Panc1 (cell line): ENCODE data around the gene C2orf80. TPM values are rescaled to one million over a fixed set of nuclear protein-coding genes. Genes with fewer than 3 reads are reported as not detected.

Source experiments
- ATAC-seq: fragments of 200-7000 bp; cut with Tn5 transposase; 2 replicates; pipeline ENCODE4 v1.9.1; 2020; ENCODE audit warnings: mild to moderate bottlenecking, moderate library complexity
- BruUV-seq: library from RNA; stranded (reverse); fragments of 400-500 nt; replicated peaks from 2 replicates; lab custom pipeline; 2021; lab: Mats Ljungman, UMichigan
- CTCF ChIA-PET: fragments of 300-600 bp; sonication (Branson Sonifier 250); formaldehyde crosslinking; loops from one replicate; lab custom pipeline; 2022; ENCODE audit warnings: antibody characterized with exemption; lab: Charles Lee
- POLR2A ChIA-PET: fragments of 300-600 bp; sonication (Branson Sonifier 250); formaldehyde crosslinking; loops from one replicate; lab custom pipeline; 2022; ENCODE audit warnings: antibody characterized with exemption; lab: Charles Lee
- DNase-seq: peaks from one replicate; pipeline ENCODE4 v3.0.0-alpha.2; 2010; ENCODE audit warnings: low read depth, low spot score
- H3K27ac ChIP-seq: 2 replicates; pipeline ENCODE4 v1.5.1; 2011; ENCODE audit warnings: mild to moderate bottlenecking, low read length, inconsistent platforms
- H3K27me3 ChIP-seq: fragments of 200-500 bp; sonication (Bioruptor generic); 2 replicates; pipeline ENCODE4 v1.6.0; 2014; ENCODE audit warnings: low read length, inconsistent platforms; ENCODE audit not compliant: control insufficient read depth, insufficient read depth
- H3K36me3 ChIP-seq: fragments of 200-500 bp; sonication (Bioruptor generic); 2 replicates; pipeline ENCODE4 v1.5.1; 2014; ENCODE audit warnings: inconsistent platforms, mild to moderate bottlenecking, low read length, moderate library complexity; ENCODE audit not compliant: control insufficient read depth, insufficient read depth
- H3K4me1 ChIP-seq: 2 replicates; pipeline ENCODE4 v1.5.1; 2011; ENCODE audit warnings: inconsistent platforms, mild to moderate bottlenecking, low read length, moderate library complexity; ENCODE audit not compliant: control insufficient read depth, insufficient read depth
- H3K4me3 ChIP-seq, 2 experiments: 2 replicates each; pipeline ENCODE4 v1.5.1; 2011 to 2012; ENCODE audit warnings: low read depth in 2 of 2, low read length in 2 of 2, mild to moderate bottlenecking in 2 of 2, inconsistent platforms in 1 of 2, moderate library complexity in 1 of 2
- H3K9me3 ChIP-seq: fragments of 200-500 bp; sonication (Bioruptor generic); 2 replicates; pipeline ENCODE4 v1.5.1; 2014; ENCODE audit warnings: low read depth, mild to moderate bottlenecking, inconsistent platforms, low read length, moderate library complexity; ENCODE audit not compliant: control insufficient read depth, insufficient read depth
- POLR2AphosphoS5 ChIP-seq: IDR thresholded peaks from 2 replicates; pipeline ENCODE4 v1.6.1; 2012; ENCODE audit warnings: mild to moderate bottlenecking, low read depth, low read length, moderate library complexity
- SIN3A ChIP-seq: IDR thresholded peaks from 2 replicates; pipeline ENCODE4 v1.6.1; 2012; ENCODE audit warnings: low read depth, mild to moderate bottlenecking, low read length, moderate library complexity, borderline replicate concordance; ENCODE audit not compliant: insufficient read depth
- TCF7L2 ChIP-seq: IDR thresholded peaks from 2 replicates; pipeline ENCODE4 v1.6.1; 2011; ENCODE audit warnings: mild to moderate bottlenecking, low read depth, low read length, inconsistent platforms
- in situ Hi-C: cut with HindIII; loops from 2 replicates; pipeline ENCODE4 v1.10.0; 2016; ENCODE audit warnings: low sequenced_read_pairs, low pct_unique_long_range_greater_than_20kb
- intact Hi-C: fragments of 100-400 bp; cut with micrococcal nuclease; formaldehyde crosslinking; loops from one replicate; pipeline ENCODE4 v1.10.0; 2022; ENCODE audit not compliant: unreplicated experiment
- total RNA-seq: library from RNA; stranded (reverse); gene quantifications from one replicate; pipeline ENCODE4 v1.2.1, GENCODE V29; 2021; ENCODE audit not compliant: unreplicated experiment
- TF ChIP-seq, protein P1 (sequence below): fragments of 450-650 bp; IDR thresholded peaks from 2 replicates; pipeline ENCODE4 v1.5.1; 2017; ENCODE audit warnings: mild to moderate bottlenecking
- TF ChIP-seq, protein P2 (sequence below), 2 experiments: IDR thresholded peaks; 2 replicates each; pipeline ENCODE4 v1.6.1; 2011 to 2012; ENCODE audit warnings: low read depth in 2 of 2, control low read depth in 1 of 2, low read length in 1 of 2, mild to moderate bottlenecking in 1 of 2, moderate library complexity in 1 of 2; ENCODE audit not compliant: insufficient read depth in 1 of 2

Gene C2orf80
- total RNA-seq, 1 experiment from 2014 or later, result not detected

DNA sequence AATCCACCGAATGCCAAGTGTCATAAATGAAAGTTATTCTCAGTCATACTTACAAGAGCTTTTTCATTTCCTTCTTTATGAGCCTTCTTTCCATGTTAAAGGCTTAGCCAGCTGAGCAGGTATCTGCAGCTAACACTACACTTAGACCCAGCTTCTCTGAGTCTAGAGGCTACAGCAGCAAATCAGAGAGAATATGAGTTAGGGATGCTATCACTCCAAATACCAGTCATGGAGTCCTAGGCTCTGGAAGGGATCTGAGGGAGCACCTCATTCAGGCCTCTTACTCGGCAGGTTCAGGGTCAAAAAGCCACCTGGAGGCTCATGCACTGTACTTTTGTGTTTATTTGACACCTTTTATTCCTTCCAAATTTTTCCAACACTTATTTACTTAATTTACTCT lies 2.9 kb downstream of the C2orf80 start:
- Histone ChIP-seq H3K36me3 (no peaks in the 10 kb centered on the region), H3K4me3 (no peak overlapping the region), H3K4me1 (no peaks in the 10 kb centered on the region; the same call in 1 of the 2 replicates), H3K27ac (no peak overlapping the region), H3K9me3 (no peaks in the 10 kb centered on the region), H3K27me3 (peaks cover 17% of the 10 kb centered on the region)
- POLR2A ChIA-PET, result no interaction called here
- CTCF ChIA-PET, result no interaction called here
- in situ Hi-C loops, result no loop called here
- DNase-seq, result no peak
- BruUV-seq, result no TSS peak
- no peak for ATAC-seq
- TF ChIP-seq, protein P1, sequence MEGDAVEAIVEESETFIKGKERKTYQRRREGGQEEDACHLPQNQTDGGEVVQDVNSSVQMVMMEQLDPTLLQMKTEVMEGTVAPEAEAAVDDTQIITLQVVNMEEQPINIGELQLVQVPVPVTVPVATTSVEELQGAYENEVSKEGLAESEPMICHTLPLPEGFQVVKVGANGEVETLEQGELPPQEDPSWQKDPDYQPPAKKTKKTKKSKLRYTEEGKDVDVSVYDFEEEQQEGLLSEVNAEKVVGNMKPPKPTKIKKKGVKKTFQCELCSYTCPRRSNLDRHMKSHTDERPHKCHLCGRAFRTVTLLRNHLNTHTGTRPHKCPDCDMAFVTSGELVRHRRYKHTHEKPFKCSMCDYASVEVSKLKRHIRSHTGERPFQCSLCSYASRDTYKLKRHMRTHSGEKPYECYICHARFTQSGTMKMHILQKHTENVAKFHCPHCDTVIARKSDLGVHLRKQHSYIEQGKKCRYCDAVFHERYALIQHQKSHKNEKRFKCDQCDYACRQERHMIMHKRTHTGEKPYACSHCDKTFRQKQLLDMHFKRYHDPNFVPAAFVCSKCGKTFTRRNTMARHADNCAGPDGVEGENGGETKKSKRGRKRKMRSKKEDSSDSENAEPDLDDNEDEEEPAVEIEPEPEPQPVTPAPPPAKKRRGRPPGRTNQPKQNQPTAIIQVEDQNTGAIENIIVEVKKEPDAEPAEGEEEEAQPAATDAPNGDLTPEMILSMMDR, result no peak
- no peak for TF ChIP-seq POLR2AphosphoS5
- TF ChIP-seq, protein P2, sequence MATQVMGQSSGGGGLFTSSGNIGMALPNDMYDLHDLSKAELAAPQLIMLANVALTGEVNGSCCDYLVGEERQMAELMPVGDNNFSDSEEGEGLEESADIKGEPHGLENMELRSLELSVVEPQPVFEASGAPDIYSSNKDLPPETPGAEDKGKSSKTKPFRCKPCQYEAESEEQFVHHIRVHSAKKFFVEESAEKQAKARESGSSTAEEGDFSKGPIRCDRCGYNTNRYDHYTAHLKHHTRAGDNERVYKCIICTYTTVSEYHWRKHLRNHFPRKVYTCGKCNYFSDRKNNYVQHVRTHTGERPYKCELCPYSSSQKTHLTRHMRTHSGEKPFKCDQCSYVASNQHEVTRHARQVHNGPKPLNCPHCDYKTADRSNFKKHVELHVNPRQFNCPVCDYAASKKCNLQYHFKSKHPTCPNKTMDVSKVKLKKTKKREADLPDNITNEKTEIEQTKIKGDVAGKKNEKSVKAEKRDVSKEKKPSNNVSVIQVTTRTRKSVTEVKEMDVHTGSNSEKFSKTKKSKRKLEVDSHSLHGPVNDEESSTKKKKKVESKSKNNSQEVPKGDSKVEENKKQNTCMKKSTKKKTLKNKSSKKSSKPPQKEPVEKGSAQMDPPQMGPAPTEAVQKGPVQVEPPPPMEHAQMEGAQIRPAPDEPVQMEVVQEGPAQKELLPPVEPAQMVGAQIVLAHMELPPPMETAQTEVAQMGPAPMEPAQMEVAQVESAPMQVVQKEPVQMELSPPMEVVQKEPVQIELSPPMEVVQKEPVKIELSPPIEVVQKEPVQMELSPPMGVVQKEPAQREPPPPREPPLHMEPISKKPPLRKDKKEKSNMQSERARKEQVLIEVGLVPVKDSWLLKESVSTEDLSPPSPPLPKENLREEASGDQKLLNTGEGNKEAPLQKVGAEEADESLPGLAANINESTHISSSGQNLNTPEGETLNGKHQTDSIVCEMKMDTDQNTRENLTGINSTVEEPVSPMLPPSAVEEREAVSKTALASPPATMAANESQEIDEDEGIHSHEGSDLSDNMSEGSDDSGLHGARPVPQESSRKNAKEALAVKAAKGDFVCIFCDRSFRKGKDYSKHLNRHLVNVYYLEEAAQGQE (IDR thresholded peaks at IDR 0.05; ENCODE audit: insufficient read depth in 1 of 2, low read depth in 2 of 2, low read length in 1 of 2), result no peak
- intact Hi-C loops, result no loop called here

DNA sequence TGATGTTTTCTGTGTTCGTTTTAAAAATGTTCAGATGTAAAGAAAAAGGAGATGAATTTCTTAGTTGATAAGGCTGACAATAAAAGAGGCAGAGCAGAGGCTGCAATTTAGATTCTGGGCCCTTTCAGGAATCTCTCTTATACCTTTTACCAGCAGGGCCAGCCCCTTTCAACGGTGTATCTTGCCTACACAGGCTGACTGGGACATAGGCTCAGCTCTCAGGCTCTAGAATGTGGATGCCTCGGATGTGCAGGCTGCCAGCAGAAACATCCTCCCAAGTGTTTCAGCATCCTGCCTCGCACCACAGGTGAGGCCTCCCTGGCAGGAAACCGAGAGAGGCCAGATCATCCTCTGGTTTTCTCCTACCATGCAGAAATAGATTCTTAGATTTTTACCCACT lies 3.4 kb downstream of the C2orf80 start:
- intact Hi-C loops (no loop called here), in situ Hi-C loops (no loop called here)
- no peaks in the 10 kb centered on the region for H3K9me3 ChIP-seq
- no peak for DNase-seq
- H3K4me1 ChIP-seq, result no peaks in the 10 kb centered on the region; the same call in 1 of the 2 replicates
- CTCF ChIA-PET, result no interaction called here
- no TSS peak for BruUV-seq
- POLR2A ChIA-PET, result no interaction called here
- H3K27ac ChIP-seq, result no peak overlapping the region
- ATAC-seq, result no peak
- H3K27me3 ChIP-seq, result peaks cover 17% of the 10 kb centered on the region
- TF ChIP-seq, protein P1, result no peak
- no peak for TF ChIP-seq POLR2AphosphoS5
- TF ChIP-seq TCF7L2, result no peak
- TF ChIP-seq, protein P2 (IDR thresholded peaks at IDR 0.05; ENCODE audit: insufficient read depth in 1 of 2, low read depth in 2 of 2, low read length in 1 of 2), result no peak
- no peak for TF ChIP-seq SIN3A
- H3K36me3 ChIP-seq, result no peaks in the 10 kb centered on the region
- no peak overlapping the region for H3K4me3 ChIP-seq
